Islet of Langerhans (tissue), 1 donor: ENCODE data around the gene DDX18.

Experiments used
- FAIRE-seq: peaks from one replicate; lab custom pipeline; 2011; peaks lifted over from hg19 to GRCh38; lab: Jason Lieb, UNC

The DDX18 gene

DNA sequence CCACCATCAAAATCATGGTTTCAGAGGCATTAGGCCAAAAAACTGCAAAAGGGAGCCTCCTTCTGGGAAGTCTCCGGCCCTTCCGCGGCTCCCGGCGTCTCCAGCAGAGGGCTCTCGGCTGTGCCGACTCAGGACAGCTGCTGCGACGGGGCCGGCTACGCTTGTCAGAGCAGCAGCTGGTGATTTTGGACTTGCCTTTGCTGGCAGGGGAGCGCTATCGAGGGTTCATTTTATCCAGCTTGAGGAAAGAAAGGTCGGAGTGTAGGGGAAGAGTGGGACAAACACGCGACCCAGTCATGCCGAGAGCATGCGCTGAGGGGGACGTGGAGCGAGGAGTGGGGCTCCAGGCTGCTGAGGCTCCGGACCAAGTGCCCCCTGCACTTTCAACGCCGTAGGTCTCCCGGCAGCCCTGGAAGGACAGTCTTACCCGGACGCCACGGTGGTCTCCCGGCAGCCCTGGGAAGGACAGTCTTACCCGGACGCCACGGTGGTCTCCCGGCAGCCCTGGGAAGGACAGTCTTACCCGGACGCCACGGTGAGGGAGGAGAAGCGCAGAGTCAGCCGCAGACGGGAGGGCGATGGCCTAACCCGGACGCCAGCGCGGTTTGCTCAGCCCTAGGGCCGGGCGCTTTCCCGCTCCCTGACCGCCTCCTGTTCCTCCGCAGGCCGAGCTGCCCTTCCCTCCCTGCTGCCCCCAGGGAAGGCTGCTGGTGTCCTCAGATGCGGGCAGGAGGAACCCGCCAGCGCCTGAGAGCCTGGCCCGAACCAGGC lies 21.7 kb downstream of the DDX18 start:
- FAIRE-seq, result no peak

DNA sequence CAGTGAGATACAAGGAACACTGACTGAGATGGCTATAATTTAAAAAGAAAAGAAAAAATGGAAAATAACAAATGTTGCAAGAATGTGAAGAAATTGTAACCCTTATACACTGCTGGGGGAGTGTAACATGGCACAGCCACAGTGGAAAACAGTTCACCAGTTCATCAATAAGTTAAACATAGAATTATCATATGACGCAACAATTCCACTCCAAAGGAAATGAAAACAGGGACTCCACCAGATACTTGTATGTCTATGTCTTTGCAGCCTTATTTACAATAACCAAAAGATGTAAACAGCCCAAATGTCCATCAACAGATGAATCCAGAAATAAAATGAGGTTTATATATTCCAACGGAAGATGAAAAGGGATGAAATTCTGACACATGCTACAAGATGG lies 30.8 kb downstream of the DDX18 start:
- FAIRE-seq, result no peak

DNA sequence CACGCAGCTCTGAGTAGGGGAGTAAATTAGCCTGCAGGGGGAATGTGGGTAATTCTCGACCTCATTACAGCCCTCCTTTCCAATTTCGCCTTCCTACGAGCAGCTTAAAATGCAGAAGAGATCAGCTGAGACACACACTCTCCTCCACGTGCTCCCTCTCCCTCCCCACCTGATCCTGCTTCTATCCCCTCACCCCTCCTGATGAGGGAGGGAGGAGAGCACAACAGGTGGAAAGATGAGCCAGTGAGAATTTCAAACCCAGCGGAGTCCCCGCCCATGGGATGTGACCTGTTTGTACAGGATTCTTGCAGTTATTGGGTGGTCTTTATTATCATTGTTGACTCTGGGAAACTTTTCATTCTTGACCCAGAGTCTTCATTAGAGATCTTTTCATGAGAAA lies 35.5 kb downstream of the DDX18 start:
- no peak for FAIRE-seq

DNA sequence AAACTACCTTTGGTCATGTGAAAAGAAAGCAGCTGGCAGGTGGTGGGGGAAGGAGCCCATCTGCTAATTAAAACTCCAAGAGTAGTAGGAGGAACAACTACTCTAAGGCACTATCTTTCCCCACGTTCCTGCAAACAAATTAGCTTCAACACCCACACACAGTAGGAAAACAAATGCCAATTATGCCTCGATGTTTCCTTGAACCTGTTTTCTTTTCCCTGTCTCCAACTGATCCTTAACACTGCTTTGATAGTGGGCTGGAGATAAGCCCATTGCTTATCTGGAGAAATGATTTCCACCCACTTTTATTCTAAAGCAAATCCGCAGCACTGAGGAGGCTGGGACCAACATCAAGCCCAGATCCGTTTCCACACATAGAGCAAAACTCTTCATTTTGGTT lies 36.0 kb downstream of the DDX18 start:
- no peak for FAIRE-seq

DNA sequence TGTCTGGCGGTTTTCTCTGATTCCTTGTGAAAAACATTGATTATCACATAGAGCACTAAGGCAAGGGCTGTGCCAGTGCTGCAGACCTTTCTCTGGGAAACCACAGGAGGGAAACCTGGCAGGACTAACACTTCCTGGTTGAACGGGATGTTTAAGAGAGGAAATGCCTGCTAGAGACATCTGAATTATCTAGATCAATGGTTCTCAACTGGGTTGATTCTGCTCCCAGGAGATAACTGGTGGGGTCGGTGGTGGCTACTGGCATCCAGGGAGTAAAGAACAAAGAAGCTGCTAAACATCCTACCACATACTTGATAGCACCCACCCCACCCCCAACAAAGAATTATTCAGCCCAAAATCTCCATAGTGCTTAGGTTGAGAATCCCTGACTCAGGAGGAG lies 37.5 kb downstream of the DDX18 start:
- FAIRE-seq, result no peak

DNA sequence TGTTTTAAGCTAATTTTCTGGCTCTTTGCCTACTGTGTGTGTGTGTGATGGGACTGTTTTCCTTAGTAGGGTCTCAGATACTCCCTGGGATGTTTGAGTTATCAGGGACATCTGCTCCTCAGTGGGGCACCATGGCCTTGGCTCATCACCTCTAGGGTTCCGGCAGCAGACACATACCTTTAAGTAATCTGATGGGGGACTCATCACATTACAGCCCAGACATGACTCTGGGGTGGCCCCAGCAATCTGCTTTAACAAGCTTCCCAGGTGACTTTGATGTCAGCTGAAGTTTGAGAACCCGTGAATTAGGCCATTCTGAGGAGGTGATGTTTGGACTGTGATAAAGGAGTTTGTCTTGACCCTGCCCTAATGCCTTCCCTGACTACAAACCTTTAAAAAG lies 38.8 kb downstream of the DDX18 start:
- FAIRE-seq, result no peak

DNA sequence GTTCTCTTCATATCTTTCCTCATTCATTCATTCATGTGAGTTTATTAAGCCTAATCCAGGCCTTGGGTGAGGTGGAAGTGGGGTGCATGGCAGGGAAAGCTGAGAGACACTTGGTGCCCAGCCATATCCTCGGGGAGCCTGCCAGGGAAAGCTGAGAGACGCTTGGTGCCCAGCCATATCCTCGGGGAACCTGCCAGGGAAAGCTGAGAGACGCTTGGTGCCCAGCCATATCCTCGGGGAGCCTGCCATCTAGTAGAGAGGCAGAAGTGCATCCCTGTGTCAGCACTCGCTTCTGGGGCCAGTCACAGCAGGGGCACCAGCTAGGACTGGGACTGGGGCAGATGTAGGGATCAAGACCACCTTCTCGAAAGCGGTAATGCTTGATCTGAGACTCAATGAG lies 39.4 kb downstream of the DDX18 start:
- no peak for FAIRE-seq

DNA sequence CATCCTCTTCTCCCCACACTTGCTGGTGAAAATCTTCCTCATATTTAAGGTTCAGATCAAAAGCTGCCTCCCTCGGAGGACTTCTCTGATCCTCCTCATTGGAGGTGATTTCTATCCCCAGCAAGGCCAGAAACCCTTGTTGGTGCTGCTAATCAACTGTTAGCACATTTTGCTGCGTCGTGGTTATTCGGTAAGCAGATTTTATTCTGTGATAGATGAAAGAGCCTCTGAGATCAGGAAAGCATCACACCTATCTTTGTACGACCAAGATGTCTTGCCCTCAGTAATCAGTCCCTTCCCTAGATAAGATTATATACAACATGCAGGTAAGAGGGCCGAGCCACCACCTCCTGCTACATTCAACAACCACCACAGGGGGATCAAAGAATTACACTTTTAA lies 40.1 kb downstream of the DDX18 start:
- FAIRE-seq, result no peak

DNA sequence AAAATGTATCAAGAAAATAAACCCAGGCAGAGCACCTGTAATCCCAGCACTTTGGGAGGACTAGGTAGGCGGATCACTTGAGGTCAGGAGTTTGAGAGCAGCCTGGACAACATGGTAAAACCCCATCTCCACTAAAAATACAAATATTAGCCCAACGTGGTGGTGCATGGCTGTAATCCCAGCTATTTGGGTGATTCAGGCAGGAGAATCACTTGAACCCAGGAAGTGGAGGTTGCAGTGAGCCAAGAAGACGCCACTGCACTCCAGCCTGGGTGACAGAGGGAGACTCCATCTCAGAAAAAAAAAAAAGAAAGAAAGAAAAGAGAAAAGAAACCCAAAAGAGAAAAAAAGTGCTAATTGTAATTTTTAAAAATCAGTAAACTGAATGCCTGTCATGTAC lies 41.4 kb downstream of the DDX18 start:
- no peak for FAIRE-seq

DNA sequence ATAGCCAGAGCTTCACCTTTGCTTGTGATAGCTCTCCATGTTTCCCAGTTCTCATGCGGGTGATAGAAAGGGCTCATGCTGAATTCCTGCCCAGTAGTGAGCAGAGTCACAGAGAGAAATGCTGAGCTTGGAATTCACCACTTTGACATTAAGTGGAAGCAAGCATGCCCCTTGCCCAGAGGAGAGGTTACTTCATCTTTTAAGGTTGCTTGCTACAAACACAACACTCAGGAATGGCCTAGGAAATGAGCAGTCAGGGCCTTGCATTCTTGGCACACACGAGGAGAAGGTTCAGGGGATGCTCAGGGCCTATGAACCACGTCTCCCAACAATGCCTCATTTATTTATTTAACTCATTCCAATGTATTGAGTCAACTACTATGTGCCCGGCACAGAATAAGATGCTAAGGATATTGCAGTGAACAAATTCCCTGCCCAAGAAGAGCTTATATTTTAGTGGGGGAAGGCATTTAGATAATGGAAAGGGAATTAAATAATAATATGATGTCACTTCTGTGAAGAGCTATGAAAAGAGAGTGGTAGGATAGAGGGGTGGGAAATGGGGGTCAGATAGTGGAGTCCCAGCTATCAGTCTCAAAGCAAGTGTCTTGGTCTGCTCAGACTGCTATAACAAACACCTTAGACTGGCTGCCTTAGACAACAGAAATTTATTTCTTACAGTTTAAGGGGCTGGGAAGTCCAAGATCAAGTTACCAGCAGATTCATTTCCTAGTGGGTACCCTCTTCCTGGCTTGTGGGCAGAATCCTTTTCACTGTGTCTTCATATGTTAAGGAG lies 42.1 kb downstream of the DDX18 start:
- no peak for FAIRE-seq

DNA sequence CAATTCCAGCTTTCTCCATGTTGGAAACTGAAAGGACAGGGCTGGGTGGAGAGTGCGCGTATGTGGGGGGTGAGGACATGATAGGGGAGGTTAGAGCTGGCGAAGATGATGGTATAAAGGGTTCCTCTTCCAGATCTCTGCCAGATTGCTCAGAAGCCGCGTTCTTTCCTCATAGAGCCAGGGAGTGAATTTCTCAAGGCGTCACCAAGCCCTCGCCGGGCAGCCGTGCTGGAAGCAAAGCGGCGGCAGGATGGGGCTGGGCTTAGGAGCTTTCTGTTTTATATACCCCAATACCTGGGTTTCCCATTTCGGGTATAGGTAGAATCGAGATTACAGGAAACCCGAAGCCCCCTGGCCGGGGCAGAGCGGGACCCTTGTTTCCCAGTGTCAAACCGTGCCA lies 43.8 kb downstream of the DDX18 start:
- FAIRE-seq, result no peak

DNA sequence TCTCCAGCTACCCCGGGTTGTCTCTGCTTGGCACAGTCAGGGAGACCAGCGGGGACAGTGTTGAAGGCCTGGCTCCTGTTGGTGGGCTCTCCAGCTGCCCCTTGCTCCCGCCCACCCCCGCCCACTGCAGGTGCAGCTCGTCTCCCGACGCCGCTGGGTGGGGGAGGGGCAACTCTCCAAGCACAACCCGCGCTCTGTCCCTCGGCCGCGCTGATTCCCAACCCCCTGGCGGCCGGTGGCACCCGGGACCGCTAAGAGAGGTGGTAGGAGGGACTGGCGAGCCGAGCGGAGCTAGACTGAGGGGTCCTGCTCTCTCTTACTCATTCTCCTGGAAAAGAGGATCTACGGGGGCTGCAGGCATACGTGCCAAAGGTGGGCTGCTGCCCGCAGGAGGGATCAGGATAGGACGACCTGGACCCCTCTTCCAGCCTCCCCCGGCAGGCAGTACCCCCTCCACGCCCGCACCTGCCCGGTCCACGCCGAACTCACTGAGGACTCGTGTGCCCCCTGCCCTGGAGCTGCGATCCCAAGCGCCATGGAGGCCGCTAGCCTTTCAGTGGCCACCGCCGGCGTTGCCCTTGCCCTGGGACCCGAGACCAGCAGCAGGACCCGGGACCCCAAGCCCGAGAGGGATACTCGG lies 44.5 kb downstream of the DDX18 start:
- no peak for FAIRE-seq

DNA sequence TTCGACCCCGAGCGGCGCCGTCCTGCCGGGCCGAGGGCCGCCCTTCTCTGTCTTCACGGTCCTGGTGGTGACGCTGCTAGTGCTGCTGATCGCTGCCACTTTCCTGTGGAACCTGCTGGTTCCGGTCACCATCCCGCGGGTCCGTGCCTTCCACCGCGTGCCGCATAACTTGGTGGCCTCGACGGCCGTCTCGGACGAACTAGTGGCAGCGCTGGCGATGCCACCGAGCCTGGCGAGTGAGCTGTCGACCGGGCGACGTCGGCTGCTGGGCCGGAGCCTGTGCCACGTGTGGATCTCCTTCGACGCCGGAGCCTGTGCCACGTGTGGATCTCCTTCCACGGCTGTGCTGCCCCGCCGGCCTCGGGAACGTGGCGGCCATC lies 45.0 kb downstream of the DDX18 start:
- no peak for FAIRE-seq

DNA sequence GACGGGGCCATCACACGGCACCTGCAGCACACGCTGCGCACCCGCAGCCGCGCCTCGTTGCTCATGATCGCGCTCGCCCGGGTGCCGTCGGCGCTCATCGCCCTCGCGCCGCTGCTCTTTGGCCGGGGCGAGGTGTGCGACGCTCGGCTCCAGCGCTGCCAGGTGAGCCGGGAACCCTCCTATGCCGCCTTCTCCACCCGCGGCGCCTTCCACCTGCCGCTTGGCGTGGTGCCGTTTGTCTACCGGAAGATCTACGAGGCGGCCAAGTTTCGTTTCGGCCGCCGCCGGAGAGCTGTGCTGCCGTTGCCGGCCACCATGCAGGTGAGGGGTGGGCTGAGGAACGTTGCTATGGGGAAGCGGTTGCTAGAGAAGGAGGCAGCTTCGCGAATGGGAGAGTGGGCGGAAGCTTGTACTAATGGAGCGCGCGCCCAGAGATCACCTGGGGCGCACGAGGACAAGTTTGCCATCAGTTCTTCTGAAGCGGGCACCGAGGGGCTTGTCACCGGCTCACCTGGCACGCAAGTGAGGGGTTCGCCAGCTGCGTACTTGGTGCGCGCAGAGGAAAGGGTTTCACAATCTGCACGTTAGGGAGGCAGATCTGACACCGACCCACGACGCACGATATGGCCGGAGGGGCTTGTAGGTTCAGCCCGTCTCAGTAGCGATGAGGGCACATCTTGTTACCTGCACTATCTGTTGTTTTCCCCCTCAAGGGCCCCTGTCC lies 45.6 kb downstream of the DDX18 start:
- FAIRE-seq, result no peak

DNA sequence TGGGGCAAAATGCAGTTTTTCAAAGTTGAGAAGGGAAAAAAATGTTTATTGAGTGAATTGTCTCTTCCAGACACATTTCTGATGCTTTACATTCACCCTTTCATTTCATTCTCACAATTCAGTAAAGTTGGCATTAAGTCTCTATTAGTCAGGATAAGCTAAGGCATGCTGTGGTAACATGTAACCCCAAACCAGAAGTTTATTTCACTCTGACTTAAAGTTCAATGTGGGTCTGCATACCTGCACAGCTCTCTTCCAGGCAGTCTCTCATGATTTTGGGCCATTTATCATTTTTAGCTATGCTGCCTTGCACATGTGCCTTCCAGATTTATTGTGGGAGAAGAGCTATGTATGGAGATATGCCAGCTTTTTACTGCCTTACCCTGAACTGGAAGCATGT lies 48.0 kb downstream of the DDX18 start:
- no peak for FAIRE-seq

DNA sequence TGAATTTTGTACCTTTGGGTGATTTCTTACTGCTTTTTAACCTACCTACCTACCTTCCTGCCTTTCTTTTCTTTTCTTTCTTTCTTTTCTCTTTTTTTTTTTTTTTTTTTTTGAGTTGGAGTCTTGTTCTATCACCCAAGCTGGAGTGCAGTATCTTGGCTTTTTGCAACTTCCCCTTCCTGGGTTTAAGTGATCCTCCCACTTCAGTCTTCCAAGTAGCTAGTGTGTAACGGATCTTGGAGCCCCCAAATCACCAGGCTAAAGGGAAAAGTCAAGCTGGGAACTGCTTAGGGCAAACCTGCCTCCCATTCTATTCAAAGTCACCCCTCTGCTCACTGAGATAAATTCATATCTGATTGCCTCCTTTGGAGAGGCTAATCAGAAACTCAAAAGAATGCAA lies 61.3 kb downstream of the DDX18 start:
- FAIRE-seq, result no peak

DNA sequence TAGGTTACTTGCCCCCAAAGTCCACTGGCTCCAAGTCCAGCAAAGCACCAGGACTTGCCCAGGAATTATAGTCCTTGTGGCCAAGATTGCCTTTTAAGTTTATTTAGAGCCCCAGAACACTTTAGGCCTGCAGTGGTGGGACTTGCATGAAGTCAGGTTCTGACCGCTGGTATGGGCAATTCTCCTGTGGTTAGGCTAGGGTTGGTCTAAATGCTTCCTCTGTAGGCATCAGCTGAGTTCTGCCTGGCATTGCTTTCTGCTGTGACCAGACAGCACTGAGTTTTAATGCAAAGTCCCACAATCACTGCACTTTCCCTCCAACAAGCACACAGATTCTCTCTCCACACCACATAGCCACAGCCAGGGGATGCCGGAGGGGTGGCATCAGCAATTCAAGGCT lies 64.5 kb downstream of the DDX18 start:
- no peak for FAIRE-seq
